H1 (cell line): ENCODE data around the gene H2BK1. TPM values are rescaled to one million over a fixed set of nuclear protein-coding genes. Genes with fewer than 3 reads are reported as not detected.

Source experiments
- CTCF ChIA-PET: fragments of 300-600 bp; sonication (Branson Sonifier 250); formaldehyde crosslinking; loops from one replicate; lab custom pipeline; 2021; ENCODE audit not compliant: partially characterized antibody; lab: Charles Lee
- POLR2A ChIA-PET: fragments of 300-600 bp; sonication (Branson Sonifier 250); formaldehyde crosslinking; loops from one replicate; lab custom pipeline; 2021; ENCODE audit warnings: inconsistent platforms; ENCODE audit not compliant: partially characterized antibody; lab: Charles Lee
- DNase-seq, 2 experiments: peaks; one replicate each; pipeline versions ENCODE4 v3.0.0 to v3.0.0-alpha.2; 2010 to 2022; ENCODE audit warnings: low spot score in 2 of 2, low read depth in 1 of 2, mixed read lengths in 1 of 2
- FAIRE-seq: peaks from 2 replicates; lab custom pipeline; 2011; peaks lifted over from hg19 to GRCh38; lab: Jason Lieb, UNC
- H2AFZ ChIP-seq: 2 replicates; pipeline ENCODE4 v1.8.1; 2012; ENCODE audit warnings: low read length, inconsistent platforms
- H2AK5ac ChIP-seq: 2 replicates; pipeline ENCODE4 v1.6.1; 2013; ENCODE audit warnings: low read depth, low read length
- H2BK120ac ChIP-seq: replicated peaks from 2 replicates; pipeline ENCODE3; 2013; ENCODE audit warnings: low read depth, low read length, inconsistent platforms
- H2BK12ac ChIP-seq: 2 replicates; pipeline ENCODE4 v1.6.1; 2013; ENCODE audit warnings: low read depth, low read length
- H2BK15ac ChIP-seq: 2 replicates; pipeline ENCODE4 v1.6.1; 2013; ENCODE audit warnings: low read length
- H2BK20ac ChIP-seq: 2 replicates; pipeline ENCODE4 v1.6.1; 2013; ENCODE audit warnings: low read length
- H2BK5ac ChIP-seq: 2 replicates; pipeline ENCODE4 v1.6.1; 2013; ENCODE audit warnings: low read depth, low read length
- H3K14ac ChIP-seq: 2 replicates; pipeline ENCODE4 v1.6.1; 2013; ENCODE audit warnings: inconsistent platforms; ENCODE audit not compliant: insufficient read length
- H3K18ac ChIP-seq: 2 replicates; pipeline ENCODE4 v1.6.1; 2013; ENCODE audit warnings: low read length; ENCODE audit errors: extremely low read depth
- H3K23ac ChIP-seq: 2 replicates; pipeline ENCODE4 v1.6.1; 2013; ENCODE audit warnings: inconsistent platforms; ENCODE audit not compliant: insufficient read length
- H3K23me2 ChIP-seq: 2 replicates; pipeline ENCODE4 v1.6.1; 2013; ENCODE audit warnings: low read depth, low read length
- H3K27ac ChIP-seq: 2 replicates; pipeline ENCODE4 v1.6.1; 2011; ENCODE audit warnings: low read depth, low read length, inconsistent platforms
- H3K27me3 ChIP-seq, 4 experiments: replicated peaks in 1 of 4; 1 replicate in 1 of 4; 2 replicates in 3 of 4; pipeline versions ENCODE4 v1.6.1 to v1.8.1; 2011 to 2013; ENCODE audit warnings: low read length in 3 of 4, mild to moderate bottlenecking in 3 of 4, inconsistent platforms in 2 of 4, mixed read lengths in 2 of 4, moderate library complexity in 1 of 4; ENCODE audit not compliant: control insufficient read depth in 3 of 4, insufficient read depth in 3 of 4; ENCODE audit errors: extremely low read depth in 1 of 4
- H3K36me3 ChIP-seq, 4 experiments: 2 replicates each; pipeline versions ENCODE4 v1.6.1 to v1.8.1; 2011 to 2013; ENCODE audit warnings: mild to moderate bottlenecking in 4 of 4, low read length in 3 of 4, moderate library complexity in 2 of 4, control low read depth in 1 of 4, inconsistent platforms in 1 of 4; ENCODE audit not compliant: insufficient read depth in 4 of 4, control insufficient read depth in 2 of 4
- H3K4ac ChIP-seq: replicated peaks from 2 replicates; pipeline ENCODE3; 2013; ENCODE audit warnings: low read length, low read depth, mixed read lengths, inconsistent platforms; ENCODE audit not compliant: insufficient read length
- H3K4me1 ChIP-seq, 4 experiments: replicated peaks in 1 of 4; 1 replicate in 1 of 4; 2 replicates in 3 of 4; pipeline versions ENCODE4 v1.6.1 to v1.8.1; 2011 to 2013; ENCODE audit warnings: low read length in 3 of 4, inconsistent platforms in 2 of 4, mixed read lengths in 1 of 4; ENCODE audit not compliant: insufficient read depth in 4 of 4, control insufficient read depth in 3 of 4
- H3K4me2 ChIP-seq, 2 experiments: 2 replicates each; pipeline versions ENCODE4 v1.6.1 to v1.8.1; 2011 to 2013; ENCODE audit warnings: low read depth in 2 of 2, low read length in 2 of 2, control low read depth in 1 of 2, inconsistent platforms in 1 of 2, mild to moderate bottlenecking in 1 of 2; ENCODE audit not compliant: insufficient read depth in 1 of 2
- H3K4me3 ChIP-seq, 4 experiments: fragments of 200-600, 300-600 bp in 1 of 4; sonication (generic), shearing (Covaris generic), sonication (Bioruptor Twin) in 1 of 4; 2 replicates each; pipeline versions ENCODE4 v1.5.1 to v1.8.1; 2011 to 2016; ENCODE audit warnings: low read length in 4 of 4, low read depth in 3 of 4, control low read depth in 2 of 4, inconsistent platforms in 2 of 4, mild to moderate bottlenecking in 2 of 4, mixed read lengths in 1 of 4, moderate library complexity in 1 of 4; ENCODE audit not compliant: insufficient read depth in 2 of 4; ENCODE audit errors: extremely low read depth in 1 of 4
- H3K56ac ChIP-seq: replicated peaks from 2 replicates; pipeline ENCODE3; 2013; ENCODE audit warnings: low read depth, mild to moderate bottlenecking, mixed read lengths, low read length, inconsistent platforms; ENCODE audit not compliant: insufficient read length
- H3K79me1 ChIP-seq: 2 replicates; pipeline ENCODE4 v1.6.1; 2013; ENCODE audit warnings: low read depth, low read length, control low read depth
- H3K79me2 ChIP-seq, 2 experiments: 2 replicates each; pipeline versions ENCODE4 v1.6.1 to v1.8.1; 2012 to 2013; ENCODE audit warnings: low read length in 2 of 2, mild to moderate bottlenecking in 2 of 2, inconsistent platforms in 1 of 2; ENCODE audit not compliant: insufficient read depth in 2 of 2, control insufficient read depth in 1 of 2
- H3K9ac ChIP-seq, 4 experiments: replicated peaks in 1 of 4; 1 replicate in 1 of 4; 2 replicates in 3 of 4; pipeline versions ENCODE4 v1.6.1 to v1.8.1; 2011 to 2013; ENCODE audit warnings: low read depth in 3 of 4, low read length in 3 of 4, control low read depth in 2 of 4, mild to moderate bottlenecking in 2 of 4, moderate library complexity in 2 of 4, inconsistent platforms in 1 of 4; ENCODE audit errors: extremely low read depth in 1 of 4
- H3K9me3 ChIP-seq, 2 experiments: 2 replicates each; pipeline versions ENCODE4 v1.6.1 to v1.8.1; 2012 to 2013; ENCODE audit warnings: mild to moderate bottlenecking in 2 of 2, moderate library complexity in 2 of 2, control low read depth in 1 of 2, inconsistent platforms in 1 of 2, low read depth in 1 of 2, low read length in 1 of 2, mixed read lengths in 1 of 2; ENCODE audit not compliant: insufficient read depth in 2 of 2
- H4K20me1 ChIP-seq, 2 experiments: replicated peaks in 1 of 2; 2 replicates each; pipeline versions ENCODE3 to v1.8.1; 2011 to 2013; ENCODE audit warnings: inconsistent platforms in 2 of 2, low read length in 2 of 2, mild to moderate bottlenecking in 1 of 2; ENCODE audit not compliant: insufficient read depth in 2 of 2, control insufficient read depth in 1 of 2
- H4K5ac ChIP-seq: 2 replicates; pipeline ENCODE4 v1.6.1; 2013; ENCODE audit warnings: low read length, low read depth, mixed read lengths, inconsistent platforms; ENCODE audit not compliant: insufficient read length
- H4K8ac ChIP-seq: 2 replicates; pipeline ENCODE4 v1.8.0; 2013; ENCODE audit warnings: mild to moderate bottlenecking, moderate library complexity, low read length, inconsistent platforms; ENCODE audit not compliant: insufficient read depth; ENCODE audit errors: extremely low read depth
- H4K91ac ChIP-seq: replicated peaks from 2 replicates; pipeline ENCODE3; 2013; ENCODE audit warnings: low read length, mixed read lengths, inconsistent platforms; ENCODE audit not compliant: insufficient read length
- PHF8 ChIP-seq: fragments of 200-600 bp; sonication (generic); conservative IDR thresholded peaks from 2 replicates; pipeline ENCODE4 v1.7.1; 2012; ENCODE audit warnings: low read depth, mild to moderate bottlenecking, inconsistent platforms, low read length, moderate library complexity
- WGBS, 2 experiments: shearing (Covaris generic) in 1 of 2; methylation state at CpG; one replicate each; pipeline versions ENCODE4 v1.1.6 to v1.1.7; 2013 to 2015; ENCODE audit warnings: low lambda C conversion rate in 2 of 2, mixed read lengths in 2 of 2, inconsistent platforms in 1 of 2, low coverage in 1 of 2, missing lambda C conversion rate in 1 of 2; ENCODE audit not compliant: insufficient replicate concordance in 2 of 2, insufficient coverage in 1 of 2, insufficient read length in 1 of 2; ENCODE audit errors: extremely low coverage in 1 of 2, missing lambda C conversion rate in 1 of 2; 5-methylcytosine and 5-hydroxymethylcytosine counted together
- polyA plus RNA-seq, 7 experiments: library from polyadenylated mRNA; depleted of rRNA in 3 of 7; stranded (reverse) in 5 of 7; unstranded in 2 of 7; fragments of >200 nt in 5 of 7; fragments of 200-250 nt in 2 of 7; gene quantifications; 1 replicate in 5 of 7; 2 replicates in 1 of 7; 4 replicates in 1 of 7; pipeline versions ENCODE4 v1.2.1 to v1.2.3, GENCODE V29; 2011 to 2013; ENCODE audit warnings: missing spikeins in 2 of 7, mixed read lengths in 2 of 7
- total RNA-seq: library from RNA; stranded (reverse); fragmentation: NEBNext Ultra II Directional; extraction: Animal tissue kit (Norgen Biotek cat#: 25700); gene quantifications from 2 replicates; pipeline ENCODE4 v1.2.1, GENCODE V29; 2021
- TF ChIP-seq, protein P1 (sequence below): IDR thresholded peaks from 2 replicates; pipeline ENCODE4 v1.6.1; 2012; ENCODE audit warnings: inconsistent platforms

Gene H2BK1
- total and polyA plus RNA-seq, 2 of the 8 experiments (the other 6 are each of a cell fraction or from before 2014, with no cell fraction given): not detected

GRCh38 chr7:151204383-151205032 is 5.8 kb downstream of the H2BK1 start:
- Histone ChIP-seq H2BK15ac (no peak overlapping the region), H3K4me1 (peaks cover 0 to 5% (median 1%) of the 10 kb centered on the region in 4 experiments; a peak in 3 of 7 replicates), H3K79me1 (no peaks in the 10 kb centered on the region), H3K18ac (no peak overlapping the region), H4K8ac (no peak overlapping the region), H2AFZ (no peak overlapping the region), H2AK5ac (no peak overlapping the region), H3K4me2 (no peak overlapping the region), H3K14ac (no peak overlapping the region), H3K36me3 (no peaks in the 10 kb centered on the region), H4K20me1 (no peaks in the 10 kb centered on the region), H3K4ac (no peak overlapping the region), H2BK5ac (no peak overlapping the region), H3K4me3 (no peak overlapping the region), H3K79me2 (no peaks in the 10 kb centered on the region), H3K9me3 (no peaks in the 10 kb centered on the region), H3K9ac (no peak overlapping the region), H3K27ac (no peak overlapping the region), H3K23me2 (no peaks in the 10 kb centered on the region), H3K27me3 (peaks cover 0 to 3% (median 0%) of the 10 kb centered on the region in 4 experiments; a peak in 2 of 7 replicates), H2BK120ac (no peak overlapping the region), H4K5ac (no peak overlapping the region), H2BK12ac (no peak overlapping the region), H3K23ac (no peak overlapping the region), H4K91ac (no peak overlapping the region), H2BK20ac (no peak overlapping the region), H3K56ac (no peak overlapping the region)
- TF ChIP-seq, protein P1, sequence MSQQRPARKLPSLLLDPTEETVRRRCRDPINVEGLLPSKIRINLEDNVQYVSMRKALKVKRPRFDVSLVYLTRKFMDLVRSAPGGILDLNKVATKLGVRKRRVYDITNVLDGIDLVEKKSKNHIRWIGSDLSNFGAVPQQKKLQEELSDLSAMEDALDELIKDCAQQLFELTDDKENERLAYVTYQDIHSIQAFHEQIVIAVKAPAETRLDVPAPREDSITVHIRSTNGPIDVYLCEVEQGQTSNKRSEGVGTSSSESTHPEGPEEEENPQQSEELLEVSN: peak; percentile 46; the same call in 1 of the 2 replicates
- TF ChIP-seq PHF8: no peak
- DNase-seq: no peak
- CTCF ChIA-PET: interaction anchor here (0.9 to 1.4 kb wide), 5 partner anchors 9 to 112 kb away, joined by 3 to 4 read pairs (median 3); no protein-coding TSS in a partner anchor
- POLR2A ChIA-PET: no interaction called here
- no peak for FAIRE-seq
- 90% methylated on average over 44 of the region's 48 CpGs; no CpG with 5 or more reads in 1 of the 2 experiments for WGBS, 2 experiments
